CD14-positive monocyte (primary cell): ENCODE measurements around the gene VAMP5. TPM values are rescaled to one million over a fixed set of nuclear protein-coding genes. Genes with fewer than 3 reads are reported as not detected.

Experiments
- DNase-seq, 3 donors: peaks; one replicate each; pipeline ENCODE4 v3.0.0-alpha.2; 2011 to 2022
- H2AFZ ChIP-seq: 2 replicates; pipeline ENCODE4 v1.6.0; 2012; ENCODE audit warnings: mild to moderate bottlenecking, low read depth, low read length, inconsistent platforms; ENCODE audit not compliant: insufficient read depth, poor library complexity, severe bottlenecking
- H3K27ac ChIP-seq, 2 donors: 1 replicate in 1 of 2; 2 replicates in 1 of 2; pipeline ENCODE4 v1.5.1; 2012 to 2013; ENCODE audit warnings: low read length in 2 of 2, control low read depth in 1 of 2, inconsistent platforms in 1 of 2, low read depth in 1 of 2, mild to moderate bottlenecking in 1 of 2
- H3K27me3 ChIP-seq, 2 donors: one replicate each; pipeline versions ENCODE4 v1.6.0 to v1.6.1; 2011 to 2013; ENCODE audit warnings: low read length in 2 of 2; ENCODE audit not compliant: control insufficient read depth in 2 of 2, insufficient read depth in 2 of 2
- H3K36me3 ChIP-seq, 2 donors: replicated peaks in 1 of 2; 1 replicate in 1 of 2; 2 replicates in 1 of 2; pipeline versions ENCODE4 v1.5.1 to v1.6.1; 2012 to 2013; ENCODE audit warnings: low read length in 2 of 2, control low read depth in 1 of 2, inconsistent platforms in 1 of 2, mild to moderate bottlenecking in 1 of 2; ENCODE audit not compliant: insufficient read depth in 2 of 2, control insufficient read depth in 1 of 2
- H3K4me1 ChIP-seq, 2 donors: 1 replicate in 1 of 2; 2 replicates in 1 of 2; pipeline versions ENCODE4 v1.5.1 to v1.6.1; 2012 to 2013; ENCODE audit warnings: low read length in 2 of 2, control low read depth in 1 of 2, inconsistent platforms in 1 of 2, mild to moderate bottlenecking in 1 of 2, moderate library complexity in 1 of 2; ENCODE audit not compliant: insufficient read depth in 2 of 2, control insufficient read depth in 1 of 2
- H3K4me2 ChIP-seq: replicated peaks from 2 replicates; pipeline ENCODE3; 2012; ENCODE audit warnings: low read length, moderate library complexity, mild to moderate bottlenecking; ENCODE audit not compliant: poor library complexity, severe bottlenecking; ENCODE audit errors: extremely low read depth
- H3K4me3 ChIP-seq, 3 experiments: fragments of 200-600 bp in 1 of 3; sonication (generic) in 1 of 3; replicated peaks in 1 of 3; 1 replicate in 2 of 3; 2 replicates in 1 of 3; pipeline ENCODE4 v1.5.1; 2011 to 2013; ENCODE audit warnings: low read length in 3 of 3, mild to moderate bottlenecking in 3 of 3, control low read depth in 2 of 3, low read depth in 2 of 3, inconsistent platforms in 1 of 3, moderate library complexity in 1 of 3
- H3K79me2 ChIP-seq: 2 replicates; pipeline ENCODE4 v1.6.0; 2012; ENCODE audit warnings: mild to moderate bottlenecking, control low read depth, inconsistent platforms, low read length, moderate library complexity; ENCODE audit not compliant: insufficient read depth
- H3K9ac ChIP-seq: 2 replicates; pipeline ENCODE4 v1.6.0; 2017; ENCODE audit warnings: low read length, mild to moderate bottlenecking; ENCODE audit not compliant: insufficient read depth, poor library complexity, severe bottlenecking
- H3K9me3 ChIP-seq, 2 donors: replicated peaks in 1 of 2; 1 replicate in 1 of 2; 2 replicates in 1 of 2; pipeline versions ENCODE4 v1.5.1 to v1.6.1; 2012 to 2013; ENCODE audit warnings: low read length in 2 of 2, control low read depth in 1 of 2; ENCODE audit not compliant: control insufficient read depth in 1 of 2, insufficient read depth in 1 of 2
- H4K20me1 ChIP-seq: 2 replicates; pipeline ENCODE4 v1.6.0; 2012; ENCODE audit warnings: mild to moderate bottlenecking, low read length, control low read depth, moderate library complexity; ENCODE audit not compliant: insufficient read depth
- H3K27ac Mint-ChIP-seq, 7 donors: one replicate each; pipeline ENCODE4 v1.8.0; 2020; ENCODE audit warnings: mild to moderate bottlenecking in 7 of 7, mixed read lengths in 7 of 7, moderate library complexity in 6 of 7, inconsistent platforms in 2 of 7
- H3K27me3 Mint-ChIP-seq, 3 donors: one replicate each; pipeline ENCODE4 v1.8.0; 2021 to 2022; ENCODE audit warnings: low read depth in 3 of 3, mild to moderate bottlenecking in 3 of 3, mixed read lengths in 3 of 3, moderate library complexity in 3 of 3, inconsistent platforms in 1 of 3
- H3K36me3 Mint-ChIP-seq, 2 donors: one replicate each; pipeline ENCODE4 v1.8.0; 2020; ENCODE audit warnings: mixed read lengths in 2 of 2, inconsistent platforms in 1 of 2, mild to moderate bottlenecking in 1 of 2
- H3K4me1 Mint-ChIP-seq: one replicate; pipeline ENCODE4 v1.8.0; 2020; ENCODE audit warnings: mild to moderate bottlenecking, mixed read lengths
- H3K4me3 Mint-ChIP-seq, 2 donors: one replicate each; pipeline ENCODE4 v1.8.0; 2020; ENCODE audit warnings: mild to moderate bottlenecking in 2 of 2, mixed read lengths in 2 of 2, moderate library complexity in 1 of 2
- H3K9me3 Mint-ChIP-seq, 7 donors: one replicate each; pipeline ENCODE4 v1.8.0; 2020 to 2022; ENCODE audit warnings: mixed read lengths in 7 of 7, mild to moderate bottlenecking in 6 of 7, moderate library complexity in 6 of 7, inconsistent platforms in 2 of 7
- WGBS: methylation state at CpG from one replicate; pipeline ENCODE4 v1.1.5; 2013; ENCODE audit warnings: missing lambda C conversion rate; ENCODE audit not compliant: insufficient coverage; 5-methylcytosine and 5-hydroxymethylcytosine counted together
- intact Hi-C, 2 donors: fragments of 100-400 bp; cut with micrococcal nuclease; formaldehyde crosslinking; loops; one replicate each; pipeline versions ENCODE4 v1.15.0 to v1.15.1; 2023
- polyA plus RNA-seq, 3 donors: library from polyadenylated mRNA; depleted of rRNA in 1 of 3; unstranded in 2 of 3; stranded (reverse) in 1 of 3; fragments of 300-500 nt in 2 of 3; fragments of >200 nt in 1 of 3; fragmentation: Illumina TruSeq in 2 of 3; gene quantifications; 1 replicate in 2 of 3; 2 replicates in 1 of 3; pipeline ENCODE4 v1.2.3, GENCODE V29; 2012 to 2021
- TF ChIP-seq, protein P1 (sequence below): fragments of 200-600 bp; IDR thresholded peaks from one replicate; pipeline ENCODE4 v1.8.0; 2022; ENCODE audit warnings: antibody characterized with exemption, mild to moderate bottlenecking

The VAMP5 gene
- polyA plus RNA-seq, 3 donors: 154 to 251 (median 171) TPM

DNA sequence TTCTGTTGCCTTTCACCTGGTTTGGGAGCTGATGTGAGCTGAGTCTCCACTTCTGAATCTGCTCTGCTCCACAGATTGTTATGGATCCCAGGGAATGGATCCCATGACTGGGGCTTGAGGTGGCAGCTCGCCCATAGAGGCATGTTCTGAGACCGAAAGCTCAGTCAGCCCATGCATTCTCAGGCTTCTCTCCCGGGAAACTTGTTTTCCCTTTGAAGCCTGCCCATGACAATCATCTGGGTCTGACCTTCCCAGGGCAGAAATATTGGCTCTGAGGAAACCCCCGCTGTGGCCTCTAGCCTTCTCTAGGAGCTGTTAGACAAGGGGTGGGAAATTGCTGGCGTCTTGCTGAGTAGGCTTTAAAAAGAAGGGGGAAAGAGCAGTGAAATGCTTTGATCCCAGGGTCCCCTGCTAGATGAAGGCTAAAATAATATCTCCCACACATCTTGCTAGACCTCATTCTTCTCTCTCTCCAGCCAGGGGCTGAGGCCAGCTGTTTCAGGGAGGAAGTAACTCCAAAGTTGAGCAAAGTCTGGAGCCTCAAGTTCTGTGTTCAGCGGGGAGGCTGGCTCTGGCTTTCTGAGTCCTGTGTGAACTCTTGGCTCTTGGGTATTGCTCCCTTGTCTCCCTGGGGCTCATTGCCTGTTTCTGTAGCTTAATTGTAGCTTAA, 4.8 kb upstream of the VAMP5 start:
- Histone ChIP-seq H2AFZ (peak overlapping the region; percentile 90), H3K27me3 (no peaks in the 10 kb centered on the region), H3K79me2 (peaks cover 64% of the 10 kb centered on the region), H3K4me1 (peaks cover 51 to 68% of the 10 kb centered on the region in 2 donors), H3K36me3 (peaks cover 15 to 24% of the 10 kb centered on the region in 2 donors), H4K20me1 (peaks cover 25% of the 10 kb centered on the region), H3K27ac (peak overlapping the region; percentile 85 to 91), H3K4me2 (peak overlapping the region; percentile 81), H3K4me3 (peak overlapping the region; percentile 53 to 86 (median 78)), H3K9me3 (no peaks in the 10 kb centered on the region), H3K9ac (peak overlapping the region; percentile 76)
- Mint-ChIP-seq H3K4me1 (peaks cover 62% of the 10 kb centered on the region), H3K27me3 (peaks cover 0 to 3% (median 1%) of the 10 kb centered on the region in 3 donors), H3K4me3 (peak overlapping the region; percentile 96 to 99), H3K36me3 (peaks cover 22 to 35% of the 10 kb centered on the region in 2 donors), H3K9me3 (no peaks in the 10 kb centered on the region), H3K27ac (peak overlapping the region; percentile 92 to 98 (median 96))
- WGBS: 4% methylated on average over 3 of the region's 6 CpGs
- peak in 2 of 3 donors; percentile 47 to 59 for DNase-seq
- intact Hi-C loops: no loop called here
- TF ChIP-seq, protein P1, sequence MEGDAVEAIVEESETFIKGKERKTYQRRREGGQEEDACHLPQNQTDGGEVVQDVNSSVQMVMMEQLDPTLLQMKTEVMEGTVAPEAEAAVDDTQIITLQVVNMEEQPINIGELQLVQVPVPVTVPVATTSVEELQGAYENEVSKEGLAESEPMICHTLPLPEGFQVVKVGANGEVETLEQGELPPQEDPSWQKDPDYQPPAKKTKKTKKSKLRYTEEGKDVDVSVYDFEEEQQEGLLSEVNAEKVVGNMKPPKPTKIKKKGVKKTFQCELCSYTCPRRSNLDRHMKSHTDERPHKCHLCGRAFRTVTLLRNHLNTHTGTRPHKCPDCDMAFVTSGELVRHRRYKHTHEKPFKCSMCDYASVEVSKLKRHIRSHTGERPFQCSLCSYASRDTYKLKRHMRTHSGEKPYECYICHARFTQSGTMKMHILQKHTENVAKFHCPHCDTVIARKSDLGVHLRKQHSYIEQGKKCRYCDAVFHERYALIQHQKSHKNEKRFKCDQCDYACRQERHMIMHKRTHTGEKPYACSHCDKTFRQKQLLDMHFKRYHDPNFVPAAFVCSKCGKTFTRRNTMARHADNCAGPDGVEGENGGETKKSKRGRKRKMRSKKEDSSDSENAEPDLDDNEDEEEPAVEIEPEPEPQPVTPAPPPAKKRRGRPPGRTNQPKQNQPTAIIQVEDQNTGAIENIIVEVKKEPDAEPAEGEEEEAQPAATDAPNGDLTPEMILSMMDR: no peak

DNA sequence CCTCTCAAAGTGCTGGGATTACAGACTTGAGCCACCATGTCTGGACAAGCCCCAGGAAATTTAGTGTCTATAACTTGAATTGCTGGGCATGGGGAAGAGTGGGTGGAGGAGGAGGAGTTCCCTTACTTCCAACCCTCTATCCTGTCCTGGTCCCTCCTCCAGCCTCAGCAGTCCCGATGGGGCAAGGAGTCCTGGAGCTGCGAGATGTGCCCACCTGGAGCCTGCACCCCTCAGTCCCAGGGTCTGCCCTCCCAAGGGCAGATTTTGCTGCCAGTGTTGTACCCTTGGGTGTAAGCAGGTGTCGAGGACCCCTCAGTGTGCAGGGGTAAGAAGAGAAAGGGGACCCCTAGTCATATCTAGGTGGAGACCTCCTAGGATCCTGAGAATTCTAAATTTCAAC, 4.0 kb upstream of the VAMP5 start:
- DNase-seq: no peak
- Histone ChIP-seq H3K4me1 (peaks cover 59 to 76% of the 10 kb centered on the region in 2 donors), H3K9me3 (no peaks in the 10 kb centered on the region), H2AFZ (no peak overlapping the region), H3K9ac (peak overlapping the region; percentile 76), H3K27me3 (no peaks in the 10 kb centered on the region), H3K4me2 (peak overlapping the region; percentile 81), H3K79me2 (peaks cover 72% of the 10 kb centered on the region), H4K20me1 (peaks cover 25% of the 10 kb centered on the region), H3K27ac (peak overlapping the region; percentile 85 to 91), H3K4me3 (peak overlapping the region in 1 of 3 experiments; percentile 86), H3K36me3 (peaks cover 15 to 24% of the 10 kb centered on the region in 2 donors)
- WGBS: 61% methylated on average over 3 of the region's 3 CpGs
- Mint-ChIP-seq H3K27ac (peak overlapping the region; percentile 92 to 98 (median 96)), H3K9me3 (no peaks in the 10 kb centered on the region), H3K36me3 (peaks cover 22 to 36% of the 10 kb centered on the region in 2 donors), H3K4me1 (peaks cover 69% of the 10 kb centered on the region), H3K27me3 (peaks cover 0 to 3% (median 1%) of the 10 kb centered on the region in 3 donors), H3K4me3 (peak overlapping the region; percentile 42 to 96)
- intact Hi-C loops: no loop called here
- TF ChIP-seq, protein P1: no peak
